ENCODE results near the gene METRNL. TPM values are rescaled to one million over a fixed set of nuclear protein-coding genes. Genes with fewer than 3 reads are reported as not detected.
"Not testable (repeated sequence)": the region's sequence is repeated elsewhere in the genome, so short reads cannot be mapped to it uniquely, and the experiment has no call there.

The METRNL gene
- total RNA-seq, 1 donor from 2014 or later, result 131 TPM

GRCh38 chr17:83050651-83051395 lies 28.6 kb upstream of the METRNL start:
- ATAC-seq (no peak), DNase-seq (ENCODE audit: low spot score) (no peak)
- intact Hi-C loops (cut with DNase I), result no loop called here

GRCh38 chr17:83051396-83052240 lies 27.8 kb upstream of the METRNL start:
- DNase-seq (ENCODE audit: low spot score), result peak; percentile 98
- intact Hi-C loops (cut with DNase I), result no loop called here

GRCh38 chr17:83052241-83052564 lies 27.2 kb upstream of the METRNL start:
- peak; percentile 77 for DNase-seq (ENCODE audit: low spot score)
- intact Hi-C loops (cut with DNase I), result no loop called here
- ATAC-seq, result no peak

More at GRCh38 chr17:83051396-83052240, 27.8 kb upstream of the METRNL start:
- peak; percentile 97 for ATAC-seq

- intact Hi-C loops (cut with DNase I), result no loop called here
- DNase-seq (ENCODE audit: low spot score), result peak; percentile 63
- ATAC-seq, result no peak
These were observed 26.3 kb upstream of the METRNL start for GRCh38 chr17:83053021-83053681.

GRCh38 chr17:83053739-83054451 lies 25.5 kb upstream of the METRNL start:
- no peak for ATAC-seq
- intact Hi-C loops (cut with DNase I), result no loop called here
- peak; percentile 71 for DNase-seq (ENCODE audit: low spot score)

GRCh38 chr17:83054518-83055125 lies 24.8 kb upstream of the METRNL start:
- intact Hi-C loops (cut with DNase I), result no loop called here
- no peak for DNase-seq (ENCODE audit: low spot score)
- no peak for ATAC-seq

GRCh38 chr17:83055176-83055575 lies 24.2 kb upstream of the METRNL start:
- intact Hi-C loops (cut with DNase I); ATAC-seq: not testable (repeated sequence)
- DNase-seq (ENCODE audit: low spot score), result peak; percentile 55

GRCh38 chr17:83055911-83056582 lies 23.4 kb upstream of the METRNL start:
- ATAC-seq (peak; percentile 42), DNase-seq (ENCODE audit: low spot score) (no peak)
- intact Hi-C loops (cut with DNase I), result no loop called here

GRCh38 chr17:83056583-83057396 lies 22.6 kb upstream of the METRNL start:
- DNase-seq (ENCODE audit: low spot score) (peak; percentile 77), ATAC-seq (peak; percentile 57)
- intact Hi-C loops (cut with DNase I), result no loop called here

- ATAC-seq, result no peak
- intact Hi-C loops (cut with DNase I), result no loop called here
- DNase-seq (ENCODE audit: low spot score), result no peak
These were observed 22.0 kb upstream of the METRNL start for GRCh38 chr17:83057397-83057761.

- intact Hi-C loops (cut with DNase I), result no loop called here
- ATAC-seq (no peak), DNase-seq (ENCODE audit: low spot score) (peak; percentile 55)
These were observed 21.6 kb upstream of the METRNL start for GRCh38 chr17:83057793-83058265.

GRCh38 chr17:83058266-83058798 lies 21.1 kb upstream of the METRNL start:
- DNase-seq (ENCODE audit: low spot score) (peak; percentile 55), ATAC-seq (no peak)
- intact Hi-C loops (cut with DNase I), result no loop called here

- intact Hi-C loops (cut with DNase I), result no loop called here
- DNase-seq (ENCODE audit: low spot score), result no peak
- ATAC-seq, result no peak
These were observed 17.8 kb upstream of the METRNL start for GRCh38 chr17:83061586-83061985.

- DNase-seq (ENCODE audit: low spot score) (no peak), ATAC-seq (no peak)
- intact Hi-C loops (cut with DNase I), result no loop called here
These were observed 17.2 kb upstream of the METRNL start for GRCh38 chr17:83062011-83062817.

- DNase-seq (ENCODE audit: low spot score), result no peak
- intact Hi-C loops (cut with DNase I), result no loop called here
- ATAC-seq, result no peak
These were observed 16.4 kb upstream of the METRNL start for GRCh38 chr17:83062818-83063671.
